ENCODE measurements around the gene PSMD1. TPM values are rescaled to one million over a fixed set of nuclear protein-coding genes. Genes with fewer than 3 reads are reported as not detected.

PSMD1 gene
- total RNA-seq, 4 donors from 2014 or later, result 53.9 to 86.9 (median 64.4) TPM

DNA sequence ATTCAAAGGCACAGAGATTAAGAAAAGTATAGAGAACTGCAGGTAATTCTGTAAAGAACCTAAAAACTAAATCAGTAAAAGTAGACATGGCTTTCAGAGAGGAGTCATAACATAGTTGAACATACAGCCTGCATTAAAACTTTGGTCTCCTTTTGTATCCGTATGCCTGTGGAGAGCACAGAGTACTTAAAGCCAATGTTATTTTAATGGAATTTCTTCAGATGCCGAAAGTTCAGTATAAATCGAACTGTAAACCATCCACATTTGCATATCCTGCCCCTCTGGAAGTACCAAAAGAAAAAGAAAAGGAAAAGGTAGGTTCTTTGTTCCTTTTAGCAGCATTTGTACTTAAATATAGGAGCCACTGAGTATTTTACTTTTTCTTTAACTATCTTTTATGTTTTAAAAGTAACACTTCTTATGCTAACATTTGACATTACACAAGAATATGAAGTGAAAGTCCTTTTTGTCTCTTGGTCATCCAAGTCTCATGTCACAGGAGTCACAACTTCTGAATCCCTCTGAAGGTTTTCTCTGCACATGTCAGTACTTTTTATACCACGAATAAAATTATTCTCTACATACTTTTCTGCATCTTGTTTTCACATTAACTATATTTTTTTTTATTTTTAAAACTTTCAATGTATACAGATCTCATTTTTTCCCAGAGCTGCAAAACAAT, 106.9 kb downstream of the PSMD1 start:
- TF ChIP-seq CTCF (IDR thresholded peaks at IDR 0.05; ENCODE audit: low read depth), result no peak

DNA sequence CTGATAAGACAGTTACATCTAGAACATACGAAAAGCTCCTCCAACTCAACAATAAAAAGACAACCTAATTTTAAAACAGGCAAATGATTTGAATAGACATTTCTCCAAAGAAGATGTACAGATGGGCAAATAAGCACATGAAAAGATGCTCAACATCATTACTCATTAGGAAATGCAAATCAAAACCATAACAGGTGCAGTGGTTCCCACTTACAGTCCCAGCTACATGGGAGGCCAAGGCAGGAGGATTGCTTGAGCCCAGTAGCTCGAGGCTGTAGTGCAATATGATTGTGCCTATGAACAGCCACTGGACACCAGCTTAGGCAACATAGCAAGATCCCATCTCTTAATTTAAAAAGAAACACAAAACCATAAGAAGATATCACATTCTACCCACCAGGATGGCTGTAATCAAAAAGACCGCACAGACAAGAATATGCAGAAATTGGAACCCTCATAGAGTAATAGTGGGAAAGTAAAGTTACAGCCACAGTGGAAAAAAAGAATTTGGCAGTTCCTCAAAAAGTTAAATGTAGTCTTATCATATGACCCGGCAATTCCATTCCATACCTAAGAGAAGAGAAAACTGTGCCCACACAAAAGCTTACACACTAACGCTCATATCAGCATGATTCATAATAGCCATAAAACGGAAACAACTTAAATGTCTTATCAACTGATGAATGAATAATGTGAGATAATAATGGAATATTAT, 111.2 kb downstream of the PSMD1 start:
- TF ChIP-seq CTCF (IDR thresholded peaks at IDR 0.05; ENCODE audit: low read depth), result no peak

DNA sequence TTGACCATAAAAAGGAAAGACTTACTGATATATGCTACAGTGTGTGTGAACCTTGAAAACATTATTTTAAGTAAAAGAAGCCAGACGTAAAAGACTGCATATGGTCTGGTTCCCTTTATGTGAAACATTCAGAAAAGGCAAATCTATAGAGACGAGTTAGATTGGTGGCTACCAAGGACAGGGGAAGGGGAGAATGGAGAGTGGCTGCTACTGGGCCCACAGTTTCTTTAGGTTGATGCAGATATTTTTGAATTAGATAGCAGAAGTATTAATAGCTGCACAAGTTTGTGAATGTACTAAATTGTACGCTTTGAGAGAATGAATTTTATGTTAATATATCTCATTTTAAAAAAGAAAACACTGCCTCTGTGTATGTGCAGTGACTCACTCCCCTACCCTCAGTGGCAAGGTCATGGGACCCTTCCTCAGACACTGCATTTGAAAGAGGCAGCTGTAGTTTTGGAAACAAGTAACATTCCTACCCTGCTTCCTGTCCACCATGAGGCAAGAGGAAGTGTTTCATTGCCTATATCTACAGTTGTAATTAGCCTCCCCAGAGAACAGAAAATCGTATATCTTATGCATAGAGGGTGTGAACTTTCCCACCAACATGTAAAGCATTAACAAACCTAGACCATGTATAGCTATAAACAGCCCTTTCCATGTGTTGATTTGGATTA, 111.9 kb downstream of the PSMD1 start:
- TF ChIP-seq CTCF (IDR thresholded peaks at IDR 0.05; ENCODE audit: low read depth), result no peak

GRCh38 chr2:231169488-231169887, 112.8 kb downstream of the PSMD1 start:
- TF ChIP-seq CTCF (IDR thresholded peaks at IDR 0.05; ENCODE audit: low read depth), result no peak

- no peak for TF ChIP-seq CTCF (IDR thresholded peaks at IDR 0.05; ENCODE audit: low read depth)
These were observed 113.4 kb downstream of the PSMD1 start for GRCh38 chr2:231170055-231170454.

DNA sequence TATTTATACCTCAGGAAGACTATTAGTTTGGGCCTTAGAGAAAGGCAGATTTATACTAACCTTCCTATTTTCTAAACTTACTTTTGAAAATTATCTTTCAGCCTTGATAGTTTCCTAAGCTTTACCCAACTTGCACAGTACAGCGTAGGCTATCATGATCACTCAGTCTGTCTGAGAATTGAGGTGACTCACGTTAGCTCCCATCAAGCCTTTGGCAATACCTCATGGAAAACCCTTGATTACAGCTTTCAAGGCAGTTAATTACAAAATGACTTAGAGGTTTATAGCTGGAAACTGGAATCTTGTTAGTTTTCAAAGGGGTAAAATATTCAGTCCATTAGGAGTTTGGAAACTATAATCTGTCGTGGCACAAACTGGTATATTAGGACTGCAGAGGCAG, 115.4 kb downstream of the PSMD1 start:
- TF ChIP-seq CTCF (IDR thresholded peaks at IDR 0.05; ENCODE audit: low read depth), result no peak

GRCh38 chr2:231174211-231174651, 117.6 kb downstream of the PSMD1 start:
- TF ChIP-seq CTCF (IDR thresholded peaks at IDR 0.05; ENCODE audit: low read depth), result no peak
